Measurements from ENCODE around the gene GMIP. TPM values are rescaled to one million over a fixed set of nuclear protein-coding genes. Genes with fewer than 3 reads are reported as not detected.

GMIP gene
- total RNA-seq, 2 donors from 2014 or later, result 16.5 to 18.7 TPM

DNA sequence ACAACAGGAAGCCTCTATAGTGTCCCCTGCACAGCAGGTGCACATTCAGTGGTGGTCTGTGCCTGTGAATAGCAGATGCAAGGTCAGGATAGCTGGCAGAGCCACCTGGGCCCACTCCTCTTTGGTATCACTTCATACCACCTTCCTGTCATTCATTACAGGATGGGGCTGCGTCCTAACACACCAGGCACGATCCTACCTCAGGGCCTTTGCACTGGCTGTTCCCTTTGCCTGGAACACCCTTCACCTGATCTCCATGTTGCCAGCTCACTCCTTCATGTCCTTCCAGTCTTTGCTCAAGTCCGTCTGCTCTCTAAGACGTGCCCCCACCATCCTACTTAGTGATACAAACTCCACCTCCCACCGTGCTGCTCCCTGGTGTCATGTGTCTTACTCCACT is 10.8 kb downstream of the GMIP start:
- no peaks in the 10 kb centered on the region for H3K27me3 ChIP-seq (ENCODE audit: control insufficient read depth, insufficient read depth, low read length, poor library complexity, severe bottlenecking)
- H3K9ac ChIP-seq (ENCODE audit: extremely low read depth, low read length, poor library complexity, severe bottlenecking), result no peak overlapping the region
- H3K4me1 Mint-ChIP-seq, result peaks cover 2% of the 10 kb centered on the region
- H3K9me3 Mint-ChIP-seq, result no peaks in the 10 kb centered on the region
- H3K27ac Mint-ChIP-seq, result no peak overlapping the region
- peaks cover 36% of the 10 kb centered on the region for H3K36me3 ChIP-seq (ENCODE audit: control insufficient read depth, insufficient read depth, low read length)
- TF ChIP-seq, protein P1, sequence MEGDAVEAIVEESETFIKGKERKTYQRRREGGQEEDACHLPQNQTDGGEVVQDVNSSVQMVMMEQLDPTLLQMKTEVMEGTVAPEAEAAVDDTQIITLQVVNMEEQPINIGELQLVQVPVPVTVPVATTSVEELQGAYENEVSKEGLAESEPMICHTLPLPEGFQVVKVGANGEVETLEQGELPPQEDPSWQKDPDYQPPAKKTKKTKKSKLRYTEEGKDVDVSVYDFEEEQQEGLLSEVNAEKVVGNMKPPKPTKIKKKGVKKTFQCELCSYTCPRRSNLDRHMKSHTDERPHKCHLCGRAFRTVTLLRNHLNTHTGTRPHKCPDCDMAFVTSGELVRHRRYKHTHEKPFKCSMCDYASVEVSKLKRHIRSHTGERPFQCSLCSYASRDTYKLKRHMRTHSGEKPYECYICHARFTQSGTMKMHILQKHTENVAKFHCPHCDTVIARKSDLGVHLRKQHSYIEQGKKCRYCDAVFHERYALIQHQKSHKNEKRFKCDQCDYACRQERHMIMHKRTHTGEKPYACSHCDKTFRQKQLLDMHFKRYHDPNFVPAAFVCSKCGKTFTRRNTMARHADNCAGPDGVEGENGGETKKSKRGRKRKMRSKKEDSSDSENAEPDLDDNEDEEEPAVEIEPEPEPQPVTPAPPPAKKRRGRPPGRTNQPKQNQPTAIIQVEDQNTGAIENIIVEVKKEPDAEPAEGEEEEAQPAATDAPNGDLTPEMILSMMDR (conservative IDR thresholded peaks at IDR 0.05), result no peak
- no peak for DNase-seq
- H3K9me3 ChIP-seq (ENCODE audit: control insufficient read depth, low read length), result no peaks in the 10 kb centered on the region
- no peaks in the 10 kb centered on the region for H3K4me1 ChIP-seq (ENCODE audit: control insufficient read depth, insufficient read depth, low read length)
- no peak overlapping the region for H3K27ac ChIP-seq (ENCODE audit: low read depth, low read length)
- H3K4me3 ChIP-seq (ENCODE audit: low read length), result no peak overlapping the region
- peaks cover 40% of the 10 kb centered on the region for H3K36me3 Mint-ChIP-seq (ENCODE audit: low read depth)
- no peaks in the 10 kb centered on the region for H3K27me3 Mint-ChIP-seq (ENCODE audit: insufficient read depth)
- no peak overlapping the region for H3K4me3 Mint-ChIP-seq
- 93 to 94% methylated on average over 5 of the region's 5 CpGs for WGBS, 2 experiments (ENCODE audit: insufficient coverage in 1 of 2, insufficient read length in 1 of 2)

GRCh38 chr19:19631346-19631745 is 12.1 kb downstream of the GMIP start:
- Mint-ChIP-seq H3K4me1 (peaks cover 11% of the 10 kb centered on the region), H3K36me3 (ENCODE audit: low read depth) (peaks cover 36% of the 10 kb centered on the region), H3K27ac (no peak overlapping the region), H3K9me3 (no peaks in the 10 kb centered on the region), H3K4me3 (no peak overlapping the region), H3K27me3 (ENCODE audit: insufficient read depth) (no peaks in the 10 kb centered on the region)
- Histone ChIP-seq H3K9ac (ENCODE audit: extremely low read depth, low read length, poor library complexity, severe bottlenecking) (no peak overlapping the region), H3K4me1 (ENCODE audit: control insufficient read depth, insufficient read depth, low read length) (peaks cover 7% of the 10 kb centered on the region), H3K4me3 (ENCODE audit: low read length) (no peak overlapping the region), H3K27ac (ENCODE audit: low read depth, low read length) (no peak overlapping the region), H3K27me3 (ENCODE audit: control insufficient read depth, insufficient read depth, low read length, poor library complexity, severe bottlenecking) (no peaks in the 10 kb centered on the region), H3K36me3 (ENCODE audit: control insufficient read depth, insufficient read depth, low read length) (peaks cover 34% of the 10 kb centered on the region), H3K9me3 (ENCODE audit: control insufficient read depth, low read length) (no peaks in the 10 kb centered on the region)
- no peak for DNase-seq
- WGBS, 2 experiments (ENCODE audit: insufficient coverage in 1 of 2, insufficient read length in 1 of 2), result 91 to 98% methylated on average over 6 to 7 of the region's 7 CpGs
- TF ChIP-seq, protein P1 (conservative IDR thresholded peaks at IDR 0.05), result no peak

DNA sequence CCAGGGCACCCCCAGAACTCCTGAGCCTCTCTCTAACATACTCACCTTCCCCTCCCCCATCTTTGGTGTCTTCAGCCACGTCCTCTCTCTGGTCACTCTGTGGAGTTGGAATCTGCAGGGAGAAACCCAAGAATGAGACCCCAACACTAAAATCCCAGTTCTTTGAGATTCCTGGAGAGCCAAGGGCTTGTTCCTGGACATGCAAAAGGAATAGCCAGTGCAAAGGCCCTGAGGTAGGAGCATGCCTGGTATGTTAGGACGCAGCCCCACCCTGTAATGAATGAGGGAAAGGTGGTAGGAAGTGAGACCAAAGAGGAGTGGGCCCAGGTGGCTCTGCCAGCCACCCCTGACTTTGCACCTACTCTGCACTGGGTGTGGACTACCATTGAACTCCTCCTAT is 13.0 kb downstream of the GMIP start:
- peaks cover 10% of the 10 kb centered on the region for H3K4me1 ChIP-seq (ENCODE audit: control insufficient read depth, insufficient read depth, low read length)
- no peaks in the 10 kb centered on the region for H3K27me3 Mint-ChIP-seq (ENCODE audit: insufficient read depth)

More for the DNA sequence above, 13.0 kb downstream of the GMIP start:
- no peak overlapping the region for H3K27ac ChIP-seq (ENCODE audit: low read depth, low read length)
- Mint-ChIP-seq H3K9me3 (no peaks in the 10 kb centered on the region), H3K36me3 (ENCODE audit: low read depth) (peaks cover 36% of the 10 kb centered on the region), H3K4me1 (peaks cover 16% of the 10 kb centered on the region), H3K27ac (no peak overlapping the region), H3K4me3 (no peak overlapping the region)
- H3K9me3 ChIP-seq (ENCODE audit: control insufficient read depth, low read length), result no peaks in the 10 kb centered on the region
- H3K36me3 ChIP-seq (ENCODE audit: control insufficient read depth, insufficient read depth, low read length), result peaks cover 39% of the 10 kb centered on the region
- H3K4me3 ChIP-seq (ENCODE audit: low read length), result no peak overlapping the region
- WGBS, 2 experiments (ENCODE audit: insufficient coverage in 1 of 2, insufficient read length in 1 of 2), result 95 to 100% methylated on average over 1 to 2 of the region's 2 CpGs
- no peaks in the 10 kb centered on the region for H3K27me3 ChIP-seq (ENCODE audit: control insufficient read depth, insufficient read depth, low read length, poor library complexity, severe bottlenecking)
- H3K9ac ChIP-seq (ENCODE audit: extremely low read depth, low read length, poor library complexity, severe bottlenecking), result no peak overlapping the region
- TF ChIP-seq, protein P1 (conservative IDR thresholded peaks at IDR 0.05), result no peak
- DNase-seq, result no peak
